Activated CD8-positive, alpha-beta T cell treated with anti-CD3 and anti-CD28 coated beads for 36 hours (primary cell): ENCODE results near the gene UGGT2. TPM values are rescaled to one million over a fixed set of nuclear protein-coding genes. Genes with fewer than 3 reads are reported as not detected.

Experiments
- ATAC-seq: fragments of 200-7000 bp; cut with Tn5 transposase; one replicate; pipeline ENCODE4 v1.10.0; 2021; ENCODE audit warnings: mild to moderate bottlenecking, moderate library complexity
- CTCF ChIA-PET: fragments of 350-600 bp; sonication (Branson Sonifier 250); formaldehyde crosslinking; loops from one replicate; lab custom pipeline; 2021; ENCODE audit warnings: antibody characterized with exemption; lab: Charles Lee
- POLR2A ChIA-PET: fragments of 350-600 bp; sonication (Branson Sonifier 250); formaldehyde crosslinking; loops from one replicate; lab custom pipeline; 2021; ENCODE audit warnings: antibody characterized with exemption; lab: Charles Lee
- DNase-seq: peaks from one replicate; pipeline ENCODE4 v3.0.0-alpha.2; 2020
- H3K27ac Mint-ChIP-seq: one replicate; pipeline ENCODE4 v1.8.0; 2021; ENCODE audit warnings: mild to moderate bottlenecking, mixed read lengths
- H3K27me3 Mint-ChIP-seq: one replicate; pipeline ENCODE4 v1.8.0; 2021; ENCODE audit warnings: mixed read lengths
- H3K36me3 Mint-ChIP-seq: one replicate; pipeline ENCODE4 v1.8.0; 2021; ENCODE audit warnings: low read depth, mixed read lengths
- H3K4me1 Mint-ChIP-seq: one replicate; pipeline ENCODE4 v1.8.0; 2021; ENCODE audit warnings: low read depth, mixed read lengths
- H3K4me3 Mint-ChIP-seq: one replicate; pipeline ENCODE4 v1.8.0; 2021; ENCODE audit warnings: mild to moderate bottlenecking, moderate library complexity, mixed read lengths
- H3K9me3 Mint-ChIP-seq: one replicate; pipeline ENCODE4 v1.8.0; 2021; ENCODE audit warnings: mixed read lengths
- intact Hi-C: fragments of 100-400 bp; cut with micrococcal nuclease; formaldehyde crosslinking; loops from one replicate; pipeline ENCODE4 v1.10.0; 2022
- total RNA-seq, 2 experiments: library from RNA; stranded (reverse); gene quantifications; one replicate each; pipeline ENCODE4 v1.2.3, GENCODE V29; 2021
- TF ChIP-seq, protein P1 (sequence below): fragments of 200-600 bp; IDR thresholded peaks from one replicate; pipeline ENCODE4 v1.8.0; 2022; ENCODE audit warnings: antibody characterized with exemption, mild to moderate bottlenecking

The UGGT2 gene
- total RNA-seq, 2 experiments from 2014 or later: not detected

DNA sequence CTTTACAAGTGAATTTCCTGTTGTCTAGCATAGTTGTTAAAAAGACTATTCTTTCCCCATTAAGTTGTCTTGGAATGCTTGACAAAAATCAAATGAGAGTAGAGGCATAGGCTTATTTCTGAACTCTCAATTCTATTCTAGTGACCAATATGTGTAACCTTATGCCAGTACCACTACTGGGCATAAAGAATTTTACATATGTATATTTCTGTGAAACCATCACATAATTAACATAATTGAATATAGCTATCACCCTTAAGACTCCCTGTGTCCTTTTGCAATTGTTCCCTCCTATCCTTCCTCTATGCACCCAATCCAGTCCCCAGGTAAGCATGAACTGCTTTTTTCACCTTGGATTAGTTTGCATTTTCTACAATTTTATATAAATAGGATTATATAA lies 211.3 kb downstream of the UGGT2 start:
- Mint-ChIP-seq H3K4me1 (no peaks in the 10 kb centered on the region), H3K27ac (no peak overlapping the region), H3K9me3 (no peaks in the 10 kb centered on the region), H3K36me3 (no peaks in the 10 kb centered on the region), H3K27me3 (peaks cover 6% of the 10 kb centered on the region), H3K4me3 (no peak overlapping the region)
- intact Hi-C loops: no loop called here
- ChIA-PET POLR2A (no interaction called here), CTCF (no interaction called here)
- ATAC-seq: no peak
- DNase-seq: no peak
- TF ChIP-seq, protein P1, sequence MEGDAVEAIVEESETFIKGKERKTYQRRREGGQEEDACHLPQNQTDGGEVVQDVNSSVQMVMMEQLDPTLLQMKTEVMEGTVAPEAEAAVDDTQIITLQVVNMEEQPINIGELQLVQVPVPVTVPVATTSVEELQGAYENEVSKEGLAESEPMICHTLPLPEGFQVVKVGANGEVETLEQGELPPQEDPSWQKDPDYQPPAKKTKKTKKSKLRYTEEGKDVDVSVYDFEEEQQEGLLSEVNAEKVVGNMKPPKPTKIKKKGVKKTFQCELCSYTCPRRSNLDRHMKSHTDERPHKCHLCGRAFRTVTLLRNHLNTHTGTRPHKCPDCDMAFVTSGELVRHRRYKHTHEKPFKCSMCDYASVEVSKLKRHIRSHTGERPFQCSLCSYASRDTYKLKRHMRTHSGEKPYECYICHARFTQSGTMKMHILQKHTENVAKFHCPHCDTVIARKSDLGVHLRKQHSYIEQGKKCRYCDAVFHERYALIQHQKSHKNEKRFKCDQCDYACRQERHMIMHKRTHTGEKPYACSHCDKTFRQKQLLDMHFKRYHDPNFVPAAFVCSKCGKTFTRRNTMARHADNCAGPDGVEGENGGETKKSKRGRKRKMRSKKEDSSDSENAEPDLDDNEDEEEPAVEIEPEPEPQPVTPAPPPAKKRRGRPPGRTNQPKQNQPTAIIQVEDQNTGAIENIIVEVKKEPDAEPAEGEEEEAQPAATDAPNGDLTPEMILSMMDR: no peak

DNA sequence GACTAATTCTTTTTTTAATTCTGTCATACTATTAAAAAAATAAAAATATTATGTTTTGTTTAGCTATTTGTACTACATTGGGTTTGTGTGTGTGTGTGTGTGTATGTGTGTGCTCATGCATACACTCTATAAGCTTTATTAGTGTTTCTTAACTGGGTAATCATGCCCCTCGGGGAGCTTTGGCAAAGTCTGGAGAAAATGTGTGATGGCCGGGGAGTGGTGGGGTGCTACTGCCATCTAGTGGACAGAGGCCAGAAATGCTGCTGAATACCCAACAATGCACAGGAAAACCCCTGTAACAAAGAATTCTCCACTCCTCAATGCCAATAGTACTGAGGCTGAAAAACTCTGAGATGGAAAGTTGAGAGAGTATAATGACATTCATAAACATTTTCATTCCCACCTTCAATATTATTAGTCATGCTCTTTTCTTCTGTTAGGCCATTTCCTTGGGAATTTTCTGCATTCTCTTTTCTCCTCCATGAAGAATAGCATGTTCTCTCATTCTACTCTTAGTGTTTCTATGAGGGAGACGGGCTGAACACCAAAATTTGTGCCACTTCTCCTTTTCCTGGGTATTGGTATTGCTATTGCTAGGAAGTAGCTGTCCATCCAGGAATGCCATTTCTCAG lies 219.0 kb downstream of the UGGT2 start:
- Mint-ChIP-seq H3K27me3 (peaks cover 23% of the 10 kb centered on the region), H3K4me1 (no peaks in the 10 kb centered on the region), H3K36me3 (no peaks in the 10 kb centered on the region), H3K9me3 (peaks cover 3% of the 10 kb centered on the region), H3K4me3 (no peak overlapping the region), H3K27ac (no peak overlapping the region)
- DNase-seq (peak; percentile 69), ATAC-seq (peak; percentile 76)
- ChIA-PET CTCF (interaction anchor here (0.6 to 4.9 kb wide), 43 partner anchors 9 to 678 kb away, joined by 3 to 168 read pairs (median 4); no protein-coding TSS in a partner anchor), POLR2A (no interaction called here)
- intact Hi-C loops: loop anchor here (1.0 to 5.0 kb wide), 2 partner anchors 210 to 297 kb away; no protein-coding TSS in a partner anchor
- TF ChIP-seq, protein P1: peak; percentile 91

DNA sequence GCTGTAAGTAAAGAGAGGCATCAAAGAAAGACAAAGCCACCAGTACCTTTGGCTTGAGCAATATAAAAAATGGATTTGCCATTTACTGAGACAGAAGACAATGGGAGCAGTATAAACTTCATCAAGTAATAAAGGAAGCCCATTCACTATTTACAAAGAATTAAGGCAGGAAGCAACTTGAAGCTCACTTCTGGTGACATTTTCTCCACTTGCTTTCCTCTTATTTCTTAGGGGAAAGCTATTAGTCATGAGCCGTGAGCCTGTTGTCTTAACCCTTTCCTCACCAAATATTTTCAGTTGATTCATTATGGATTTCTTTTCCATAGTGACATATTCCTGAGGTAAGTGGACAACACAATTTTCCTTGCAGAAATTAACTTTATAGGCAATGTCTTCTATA lies 219.5 kb downstream of the UGGT2 start:
- TF ChIP-seq, protein P1: no peak
- Mint-ChIP-seq H3K4me3 (no peak overlapping the region), H3K4me1 (no peaks in the 10 kb centered on the region), H3K27ac (no peak overlapping the region), H3K9me3 (peaks cover 3% of the 10 kb centered on the region), H3K27me3 (peaks cover 22% of the 10 kb centered on the region), H3K36me3 (no peaks in the 10 kb centered on the region)
- ChIA-PET POLR2A (no interaction called here), CTCF (interaction anchor here (0.6 to 4.9 kb wide), 43 partner anchors 10 to 677 kb away, joined by 3 to 168 read pairs (median 4); partner anchors contain the start of gene DNAJC3)
- intact Hi-C loops: loop anchor here (1.0 to 5.0 kb wide), 2 partner anchors 209 to 296 kb away; no protein-coding TSS in a partner anchor
- ATAC-seq (no peak), DNase-seq (no peak)

DNA sequence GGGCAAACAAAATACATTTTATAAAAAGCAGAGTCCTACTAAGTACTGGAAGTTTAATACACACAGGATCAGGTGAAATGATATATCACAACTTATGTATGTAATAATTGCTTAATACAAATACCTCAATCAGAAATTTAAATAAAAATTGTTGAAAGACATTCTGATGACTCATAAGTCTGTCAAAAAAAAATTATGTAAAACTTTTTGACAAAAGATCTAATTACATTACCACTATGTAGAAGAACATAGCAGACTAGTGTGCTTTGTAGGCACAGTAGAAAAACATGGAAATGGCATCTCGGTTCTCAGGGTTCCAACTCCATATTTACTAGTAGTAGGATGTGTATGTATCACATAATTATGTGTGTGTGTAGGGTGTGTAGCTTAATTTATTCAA lies 220.1 kb downstream of the UGGT2 start:
- POLR2A ChIA-PET: no interaction called here
- H3K4me1 Mint-ChIP-seq: no peaks in the 10 kb centered on the region

More for the DNA sequence above, 220.1 kb downstream of the UGGT2 start:
- Mint-ChIP-seq H3K36me3 (no peaks in the 10 kb centered on the region), H3K4me3 (no peak overlapping the region), H3K27me3 (peaks cover 24% of the 10 kb centered on the region), H3K27ac (no peak overlapping the region), H3K9me3 (peaks cover 3% of the 10 kb centered on the region)
- intact Hi-C loops: loop anchor here (5.0 kb wide), 1 partner anchor 296 kb away; no protein-coding TSS in a partner anchor
- ATAC-seq (no peak), DNase-seq (no peak)
- CTCF ChIA-PET: interaction anchor here (0.8 to 4.9 kb wide), 28 partner anchors 9 to 677 kb away, joined by 3 to 168 read pairs (median 4); partner anchors contain the start of gene DNAJC3
- TF ChIP-seq, protein P1: no peak
